Caco-2 (cell line): ENCODE results near the gene NOL9. TPM values are rescaled to one million over a fixed set of nuclear protein-coding genes. Genes with fewer than 3 reads are reported as not detected.

Experiments used
- BruUV-seq: library from RNA; stranded (reverse); fragments of 400-500 nt; replicated peaks from 2 replicates; lab custom pipeline; 2021; lab: Mats Ljungman, UMichigan
- CTCF ChIA-PET: fragments of 300-600 bp; sonication (Branson Sonifier 250); formaldehyde crosslinking; loops from one replicate; lab custom pipeline; 2022; ENCODE audit warnings: antibody characterized with exemption; lab: Charles Lee
- POLR2A ChIA-PET: fragments of 300-600 bp; sonication (Branson Sonifier 250); formaldehyde crosslinking; loops from one replicate; lab custom pipeline; 2022; ENCODE audit warnings: antibody characterized with exemption; lab: Charles Lee
- DNase-seq, 2 experiments: peaks; one replicate each; pipeline versions ENCODE4 v3.0.0 to v3.0.0-alpha.2; 2020 to 2022
- H3K27me3 ChIP-seq: replicated peaks from 2 replicates; pipeline ENCODE4 v1.6.0; 2011; ENCODE audit warnings: low read length; ENCODE audit not compliant: control insufficient read depth, insufficient read depth
- H3K36me3 ChIP-seq: 2 replicates; pipeline ENCODE4 v1.5.1; 2011; ENCODE audit warnings: low read length; ENCODE audit not compliant: control insufficient read depth, insufficient read depth
- H3K4me1 ChIP-seq: fragments of 250-450 bp; sonication (Bioruptor Pico); 2 replicates; pipeline ENCODE4 v1.5.1; 2020; ENCODE audit warnings: mild to moderate bottlenecking
- H3K4me3 ChIP-seq: 2 replicates; pipeline ENCODE4 v1.5.1; 2011; ENCODE audit warnings: low read depth, mild to moderate bottlenecking, control low read depth, low read length
- H3K9me3 ChIP-seq: fragments of 250-450 bp; sonication (Bioruptor Pico); 2 replicates; pipeline ENCODE4 v1.5.1; 2020; ENCODE audit warnings: mild to moderate bottlenecking, moderate library complexity
- H3K27ac Mint-ChIP-seq: one replicate; pipeline ENCODE4 v1.8.0; 2022; ENCODE audit warnings: mixed read lengths; ENCODE audit not compliant: unreplicated experiment
- H3K27me3 Mint-ChIP-seq: one replicate; pipeline ENCODE4 v1.8.0; 2022; ENCODE audit warnings: mixed read lengths; ENCODE audit not compliant: insufficient read depth, unreplicated experiment
- H3K36me3 Mint-ChIP-seq: one replicate; pipeline ENCODE4 v1.8.0; 2022; ENCODE audit warnings: mild to moderate bottlenecking, mixed read lengths; ENCODE audit not compliant: insufficient read depth, unreplicated experiment
- H3K4me1 Mint-ChIP-seq: one replicate; pipeline ENCODE4 v1.8.0; 2022; ENCODE audit warnings: low read depth, mixed read lengths; ENCODE audit not compliant: unreplicated experiment
- H3K4me3 Mint-ChIP-seq: one replicate; pipeline ENCODE4 v1.8.0; 2022; ENCODE audit warnings: mild to moderate bottlenecking, moderate library complexity, mixed read lengths; ENCODE audit not compliant: unreplicated experiment
- H3K9me3 Mint-ChIP-seq: one replicate; pipeline ENCODE4 v1.8.0; 2022; ENCODE audit warnings: mixed read lengths; ENCODE audit not compliant: unreplicated experiment
- intact Hi-C: fragments of 100-400 bp; cut with micrococcal nuclease; formaldehyde crosslinking; loops from one replicate; pipeline ENCODE4 v1.10.0; 2022; ENCODE audit not compliant: unreplicated experiment
- total RNA-seq: library from RNA; stranded (reverse); gene quantifications from 2 replicates; pipeline ENCODE4 v1.2.3, GENCODE V29; 2022
- TF ChIP-seq, protein P1 (sequence below), 2 experiments: fragments of 200-600 bp in 1 of 2; IDR thresholded peaks; 1 replicate in 1 of 2; 2 replicates in 1 of 2; pipeline versions ENCODE4 v1.5.1 to v1.8.0; 2011 to 2022; ENCODE audit warnings: antibody characterized with exemption in 1 of 2, control low read depth in 1 of 2, inconsistent platforms in 1 of 2, low read depth in 1 of 2, low read length in 1 of 2, mild to moderate bottlenecking in 1 of 2, moderate library complexity in 1 of 2; ENCODE audit not compliant: insufficient read depth in 1 of 2, severe bottlenecking in 1 of 2, unreplicated experiment in 1 of 2

NOL9 gene
- total RNA-seq, 1 experiment from 2014 or later: 33.6 TPM

DNA sequence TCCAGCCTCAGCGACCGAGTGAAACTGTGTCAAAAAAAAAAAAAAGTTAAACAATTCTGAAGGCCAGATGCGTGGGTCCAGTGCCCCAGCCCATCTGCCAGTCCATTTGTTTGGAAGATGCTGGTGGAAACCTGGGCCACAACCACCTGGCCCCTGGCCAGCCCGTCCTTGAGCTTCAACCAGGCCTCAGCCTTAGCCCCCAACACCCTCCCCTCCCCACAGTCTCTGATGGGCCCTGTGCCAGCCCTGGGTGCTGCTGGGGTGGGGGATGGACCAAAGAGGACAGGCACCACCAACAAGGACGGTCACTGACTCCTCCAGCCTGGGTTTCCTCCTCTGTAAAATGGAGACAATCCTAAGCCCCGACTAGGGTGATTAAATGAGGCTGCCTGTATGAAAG, 43.3 kb downstream of the NOL9 start:
- ChIA-PET POLR2A (no interaction called here), CTCF (no interaction called here)
- no peak overlapping the region for H3K4me3 Mint-ChIP-seq
- TF ChIP-seq, protein P1, sequence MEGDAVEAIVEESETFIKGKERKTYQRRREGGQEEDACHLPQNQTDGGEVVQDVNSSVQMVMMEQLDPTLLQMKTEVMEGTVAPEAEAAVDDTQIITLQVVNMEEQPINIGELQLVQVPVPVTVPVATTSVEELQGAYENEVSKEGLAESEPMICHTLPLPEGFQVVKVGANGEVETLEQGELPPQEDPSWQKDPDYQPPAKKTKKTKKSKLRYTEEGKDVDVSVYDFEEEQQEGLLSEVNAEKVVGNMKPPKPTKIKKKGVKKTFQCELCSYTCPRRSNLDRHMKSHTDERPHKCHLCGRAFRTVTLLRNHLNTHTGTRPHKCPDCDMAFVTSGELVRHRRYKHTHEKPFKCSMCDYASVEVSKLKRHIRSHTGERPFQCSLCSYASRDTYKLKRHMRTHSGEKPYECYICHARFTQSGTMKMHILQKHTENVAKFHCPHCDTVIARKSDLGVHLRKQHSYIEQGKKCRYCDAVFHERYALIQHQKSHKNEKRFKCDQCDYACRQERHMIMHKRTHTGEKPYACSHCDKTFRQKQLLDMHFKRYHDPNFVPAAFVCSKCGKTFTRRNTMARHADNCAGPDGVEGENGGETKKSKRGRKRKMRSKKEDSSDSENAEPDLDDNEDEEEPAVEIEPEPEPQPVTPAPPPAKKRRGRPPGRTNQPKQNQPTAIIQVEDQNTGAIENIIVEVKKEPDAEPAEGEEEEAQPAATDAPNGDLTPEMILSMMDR (IDR thresholded peaks at IDR 0.05; ENCODE audit: insufficient read depth in 1 of 2, low read depth in 1 of 2, low read length in 1 of 2, severe bottlenecking in 1 of 2, unreplicated experiment in 1 of 2): no peak
- no peaks in the 10 kb centered on the region for H3K27me3 Mint-ChIP-seq
- intact Hi-C loops: no loop called here
- no peak overlapping the region for H3K4me3 ChIP-seq
- no peaks in the 10 kb centered on the region for H3K9me3 Mint-ChIP-seq
- H3K27ac Mint-ChIP-seq: no peak overlapping the region
- H3K9me3 ChIP-seq: no peaks in the 10 kb centered on the region
- H3K4me1 Mint-ChIP-seq: no peaks in the 10 kb centered on the region
- H3K36me3 Mint-ChIP-seq: no peaks in the 10 kb centered on the region
- DNase-seq: no peak
- BruUV-seq: no TSS peak
- no peaks in the 10 kb centered on the region for H3K27me3 ChIP-seq
- H3K36me3 ChIP-seq: no peaks in the 10 kb centered on the region
- H3K4me1 ChIP-seq: no peaks in the 10 kb centered on the region; the same call in 1 of the 2 replicates

DNA sequence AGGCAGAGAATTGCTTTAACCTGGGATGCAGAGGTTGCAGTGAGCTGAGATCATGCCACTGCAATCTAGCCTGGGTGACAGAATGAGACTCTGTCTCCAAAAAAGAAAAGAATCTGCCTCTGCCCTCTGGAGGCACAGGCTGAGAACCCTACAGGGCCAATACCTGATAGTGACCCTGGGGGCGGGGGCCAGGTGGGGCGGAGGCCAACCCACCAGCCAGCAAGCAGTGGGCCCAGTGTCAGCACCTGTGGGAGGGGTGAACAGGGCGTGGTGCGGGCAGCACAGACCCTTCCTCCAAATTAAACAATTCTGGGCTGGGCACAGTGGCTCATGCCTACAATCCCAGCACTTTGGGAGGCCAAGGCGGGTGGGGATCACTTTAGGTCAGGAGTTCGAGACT, 43.8 kb downstream of the NOL9 start:
- no peak for DNase-seq
- ChIA-PET POLR2A (no interaction called here), CTCF (no interaction called here)
- no peaks in the 10 kb centered on the region for H3K27me3 ChIP-seq
- TF ChIP-seq, protein P1 (IDR thresholded peaks at IDR 0.05; ENCODE audit: insufficient read depth in 1 of 2, low read depth in 1 of 2, low read length in 1 of 2, severe bottlenecking in 1 of 2, unreplicated experiment in 1 of 2): no peak
- H3K36me3 ChIP-seq: no peaks in the 10 kb centered on the region
- intact Hi-C loops: no loop called here
- no peaks in the 10 kb centered on the region; the same call in 1 of the 2 replicates for H3K4me1 ChIP-seq
- H3K9me3 ChIP-seq: no peaks in the 10 kb centered on the region
- H3K27ac Mint-ChIP-seq: no peak overlapping the region
- no TSS peak for BruUV-seq
- no peaks in the 10 kb centered on the region for H3K9me3 Mint-ChIP-seq
- no peaks in the 10 kb centered on the region for H3K27me3 Mint-ChIP-seq
- H3K36me3 Mint-ChIP-seq: no peaks in the 10 kb centered on the region
- no peaks in the 10 kb centered on the region for H3K4me1 Mint-ChIP-seq
- H3K4me3 Mint-ChIP-seq: no peak overlapping the region
- no peak overlapping the region for H3K4me3 ChIP-seq

DNA sequence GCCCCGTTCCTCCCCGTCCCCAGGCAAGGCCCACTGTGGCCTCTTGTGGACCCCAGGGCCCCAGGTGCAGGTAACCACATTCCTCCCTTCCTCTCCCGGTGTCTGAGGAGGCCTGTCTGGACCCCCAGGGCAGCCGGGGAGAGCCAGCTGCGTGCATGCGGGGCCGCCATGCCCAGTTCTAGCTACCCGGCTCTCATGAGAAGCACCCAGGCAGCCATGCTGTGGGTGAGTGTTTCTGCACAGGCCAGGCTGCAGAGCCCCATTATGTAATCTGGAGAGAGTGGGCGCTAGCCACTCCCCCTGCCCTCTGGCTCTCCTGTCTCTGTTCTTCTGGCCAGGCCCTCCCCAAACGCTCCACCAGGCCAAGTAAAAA, 44.4 kb downstream of the NOL9 start:
- intact Hi-C loops: no loop called here
- no TSS peak for BruUV-seq
- no peaks in the 10 kb centered on the region for H3K36me3 ChIP-seq
- Mint-ChIP-seq H3K9me3 (no peaks in the 10 kb centered on the region), H3K4me1 (no peaks in the 10 kb centered on the region), H3K27ac (no peak overlapping the region), H3K36me3 (no peaks in the 10 kb centered on the region), H3K4me3 (no peak overlapping the region), H3K27me3 (no peaks in the 10 kb centered on the region)
- TF ChIP-seq, protein P1 (IDR thresholded peaks at IDR 0.05; ENCODE audit: insufficient read depth in 1 of 2, low read depth in 1 of 2, low read length in 1 of 2, severe bottlenecking in 1 of 2, unreplicated experiment in 1 of 2): no peak
- no peaks in the 10 kb centered on the region for H3K9me3 ChIP-seq
- H3K4me3 ChIP-seq: no peak overlapping the region
- no peaks in the 10 kb centered on the region for H3K27me3 ChIP-seq
- no peaks in the 10 kb centered on the region; the same call in 1 of the 2 replicates for H3K4me1 ChIP-seq
- CTCF ChIA-PET: no interaction called here
- POLR2A ChIA-PET: no interaction called here
- DNase-seq: no peak
